Karpas-422 (cell line): ENCODE results near the gene IGFN1. TPM values are rescaled to one million over a fixed set of nuclear protein-coding genes. Genes with fewer than 3 reads are reported as not detected.

Experiments used
- DNase-seq: peaks from one replicate; pipeline ENCODE4 v3.0.0-alpha.2; 2015
- H2AFZ ChIP-seq: fragments of 200-600 bp; sonication (generic); 2 replicates; pipeline ENCODE4 v1.6.1; 2014; ENCODE audit warnings: antibody characterized with exemption, low read length, mixed read lengths
- H3K27ac ChIP-seq: fragments of 200-600 bp; sonication (generic); 2 replicates; pipeline ENCODE4 v1.5.1; 2014; ENCODE audit warnings: mild to moderate bottlenecking, low read length, moderate library complexity
- H3K27me3 ChIP-seq: fragments of 200-600 bp; sonication (generic); 2 replicates; pipeline ENCODE4 v1.6.1; 2014; ENCODE audit warnings: low read length, mixed read lengths
- H3K36me3 ChIP-seq: fragments of 200-600 bp; sonication (generic); 2 replicates; pipeline ENCODE4 v1.6.1; 2014; ENCODE audit warnings: low read length, mixed read lengths; ENCODE audit not compliant: insufficient read depth
- H3K4me1 ChIP-seq: fragments of 200-600 bp; sonication (generic); 2 replicates; pipeline ENCODE4 v1.6.1; 2014; ENCODE audit warnings: mild to moderate bottlenecking, low read length, mixed read lengths
- H3K4me2 ChIP-seq: fragments of 200-600 bp; sonication (generic); 2 replicates; pipeline ENCODE4 v1.6.1; 2014; ENCODE audit warnings: low read length, low read depth, mild to moderate bottlenecking; ENCODE audit not compliant: poor library complexity, severe bottlenecking
- H3K4me3 ChIP-seq: fragments of 200-600 bp; sonication (generic); 2 replicates; pipeline ENCODE4 v1.5.1; 2014; ENCODE audit warnings: mild to moderate bottlenecking, antibody characterized with exemption, low read length, mixed read lengths
- H3K79me2 ChIP-seq: fragments of 200-600 bp; sonication (generic); 2 replicates; pipeline ENCODE4 v1.6.1; 2014; ENCODE audit warnings: mild to moderate bottlenecking, low read length, mixed read lengths
- H3K9ac ChIP-seq: fragments of 200-600 bp; sonication (generic); 2 replicates; pipeline ENCODE4 v1.6.0; 2014; ENCODE audit warnings: low read length
- H3K9me2 ChIP-seq: fragments of 200-600 bp; sonication (generic), shearing (Covaris generic); replicated peaks from 2 replicates; pipeline ENCODE4 v1.6.0; 2014; ENCODE audit warnings: mild to moderate bottlenecking, low read length, moderate library complexity; ENCODE audit not compliant: insufficient read depth
- H3K9me3 ChIP-seq: fragments of 300-700, 200-600 bp; sonication (generic); 2 replicates; pipeline ENCODE4 v1.6.1; 2014; ENCODE audit warnings: low read length, mixed read lengths
- H4K20me1 ChIP-seq: fragments of 200-600 bp; sonication (generic); 2 replicates; pipeline ENCODE4 v1.6.1; 2014; ENCODE audit warnings: mild to moderate bottlenecking, antibody characterized with exemption, low read length, low read depth; ENCODE audit not compliant: insufficient read depth
- total RNA-seq: library from RNA; depleted of rRNA; stranded (reverse); fragments of >200 nt; shearing (Covaris generic); gene quantifications from 2 replicates; pipeline ENCODE4 v1.2.3, GENCODE V29; 2014; ENCODE audit warnings: low replicate concordance

IGFN1 gene
- total RNA-seq, 1 experiment from 2014 or later: not detected

GRCh38 chr1:201192261-201192788, 1.7 kb downstream of the IGFN1 start:
- DNase-seq: no peak
- H3K27me3 ChIP-seq: no peaks in the 10 kb centered on the region

GRCh38 chr1:201194046-201194445, 3.4 kb downstream of the IGFN1 start:
- H3K9ac ChIP-seq: no peak overlapping the region
- no peaks in the 10 kb centered on the region for H3K79me2 ChIP-seq
- H3K9me2 ChIP-seq: no peaks in the 10 kb centered on the region
- no peak overlapping the region for H3K4me3 ChIP-seq
- no peaks in the 10 kb centered on the region for H3K9me3 ChIP-seq
- no peak overlapping the region for H3K27ac ChIP-seq
- H3K4me1 ChIP-seq: no peaks in the 10 kb centered on the region
- H3K36me3 ChIP-seq: no peaks in the 10 kb centered on the region
- no peak overlapping the region for H2AFZ ChIP-seq
- no peaks in the 10 kb centered on the region for H4K20me1 ChIP-seq
- no peak overlapping the region for H3K4me2 ChIP-seq
- no peaks in the 10 kb centered on the region for H3K27me3 ChIP-seq
- no peak for DNase-seq

More at GRCh38 chr1:201192261-201192788, 1.7 kb downstream of the IGFN1 start:
- no peak overlapping the region for H3K27ac ChIP-seq
- no peaks in the 10 kb centered on the region for H3K4me1 ChIP-seq
- no peaks in the 10 kb centered on the region for H3K9me2 ChIP-seq
- H4K20me1 ChIP-seq: no peaks in the 10 kb centered on the region
- no peaks in the 10 kb centered on the region for H3K9me3 ChIP-seq
- H3K4me2 ChIP-seq: no peak overlapping the region
- no peaks in the 10 kb centered on the region for H3K36me3 ChIP-seq
- H2AFZ ChIP-seq: no peak overlapping the region
- no peak overlapping the region for H3K9ac ChIP-seq
- H3K79me2 ChIP-seq: no peaks in the 10 kb centered on the region
- no peak overlapping the region for H3K4me3 ChIP-seq

GRCh38 chr1:201198598-201198997, 8.0 kb downstream of the IGFN1 start:
- Histone ChIP-seq H3K27me3 (no peaks in the 10 kb centered on the region), H3K4me3 (no peak overlapping the region), H4K20me1 (no peaks in the 10 kb centered on the region), H3K4me1 (no peaks in the 10 kb centered on the region), H3K27ac (no peak overlapping the region), H3K9ac (no peak overlapping the region), H3K36me3 (no peaks in the 10 kb centered on the region), H2AFZ (no peak overlapping the region), H3K79me2 (no peaks in the 10 kb centered on the region), H3K9me3 (no peaks in the 10 kb centered on the region), H3K4me2 (no peak overlapping the region), H3K9me2 (no peaks in the 10 kb centered on the region)
- DNase-seq: peak; percentile 48

GRCh38 chr1:201205036-201205435, 14.4 kb downstream of the IGFN1 start:
- Histone ChIP-seq H3K27ac (no peak overlapping the region), H3K9me3 (no peaks in the 10 kb centered on the region), H3K27me3 (no peaks in the 10 kb centered on the region), H3K4me1 (peaks cover 5% of the 10 kb centered on the region), H3K9me2 (no peaks in the 10 kb centered on the region), H3K4me2 (no peak overlapping the region), H3K4me3 (no peak overlapping the region), H4K20me1 (no peaks in the 10 kb centered on the region), H3K36me3 (no peaks in the 10 kb centered on the region), H3K9ac (no peak overlapping the region), H3K79me2 (no peaks in the 10 kb centered on the region), H2AFZ (no peak overlapping the region)
- no peak for DNase-seq

GRCh38 chr1:201206176-201206575, 15.6 kb downstream of the IGFN1 start:
- no peak overlapping the region for H2AFZ ChIP-seq
- H3K9me3 ChIP-seq: no peaks in the 10 kb centered on the region
- H4K20me1 ChIP-seq: no peaks in the 10 kb centered on the region
- no peak overlapping the region for H3K9ac ChIP-seq
- no peak for DNase-seq
- H3K27me3 ChIP-seq: no peaks in the 10 kb centered on the region
- H3K4me2 ChIP-seq: no peak overlapping the region
- no peaks in the 10 kb centered on the region for H3K36me3 ChIP-seq
- no peak overlapping the region for H3K27ac ChIP-seq
- no peaks in the 10 kb centered on the region for H3K79me2 ChIP-seq
- peaks cover 5% of the 10 kb centered on the region for H3K4me1 ChIP-seq
- H3K4me3 ChIP-seq: no peak overlapping the region
- no peaks in the 10 kb centered on the region for H3K9me2 ChIP-seq

GRCh38 chr1:201207046-201207445, 16.4 kb downstream of the IGFN1 start:
- Histone ChIP-seq H3K9me2 (no peaks in the 10 kb centered on the region), H3K36me3 (no peaks in the 10 kb centered on the region), H3K27ac (no peak overlapping the region), H3K9me3 (no peaks in the 10 kb centered on the region), H3K4me2 (no peak overlapping the region), H3K4me3 (no peak overlapping the region), H3K4me1 (peaks cover 5% of the 10 kb centered on the region), H3K27me3 (no peaks in the 10 kb centered on the region), H2AFZ (no peak overlapping the region), H3K9ac (no peak overlapping the region), H4K20me1 (no peaks in the 10 kb centered on the region), H3K79me2 (no peaks in the 10 kb centered on the region)
- no peak for DNase-seq

GRCh38 chr1:201208236-201208635, 17.6 kb downstream of the IGFN1 start:
- H3K4me3 ChIP-seq: no peak overlapping the region
- H3K79me2 ChIP-seq: no peaks in the 10 kb centered on the region
- H3K4me1 ChIP-seq: peaks cover 5% of the 10 kb centered on the region
- H3K27ac ChIP-seq: no peak overlapping the region
- H3K9me3 ChIP-seq: no peaks in the 10 kb centered on the region
- no peak for DNase-seq
- no peaks in the 10 kb centered on the region for H4K20me1 ChIP-seq
- H3K9ac ChIP-seq: no peak overlapping the region
- no peak overlapping the region for H2AFZ ChIP-seq
- H3K27me3 ChIP-seq: no peaks in the 10 kb centered on the region
- no peak overlapping the region for H3K4me2 ChIP-seq
- H3K9me2 ChIP-seq: no peaks in the 10 kb centered on the region
- no peaks in the 10 kb centered on the region for H3K36me3 ChIP-seq

- Histone ChIP-seq H3K27ac (no peak overlapping the region), H3K27me3 (no peaks in the 10 kb centered on the region), H3K4me3 (no peak overlapping the region), H3K79me2 (no peaks in the 10 kb centered on the region), H3K36me3 (no peaks in the 10 kb centered on the region), H3K4me1 (peaks cover 8% of the 10 kb centered on the region), H3K9me3 (no peaks in the 10 kb centered on the region), H3K9ac (no peak overlapping the region), H2AFZ (no peak overlapping the region), H3K9me2 (no peaks in the 10 kb centered on the region), H4K20me1 (no peaks in the 10 kb centered on the region), H3K4me2 (no peak overlapping the region)
- DNase-seq: no peak
Observed at GRCh38 chr1:201212056-201212455, 21.4 kb downstream of the IGFN1 start.
